Lung (tissue), 16 donors: ENCODE data around the gene EIF2B1. TPM values are rescaled to one million over a fixed set of nuclear protein-coding genes. Genes with fewer than 3 reads are reported as not detected.
A peak's percentile ranks its signal among the peaks of the same experiment; 100 is the strongest.

Source experiments
- ATAC-seq: fragments of 200-7000 bp; cut with Tn5 transposase; one replicate; pipeline ENCODE4 v1.9.1; 2020; ENCODE audit warnings: moderate number of reproducible peaks; ENCODE audit not compliant: insufficient read depth, low FRiP score
- DNase-seq, 3 donors: peaks; one replicate each; pipeline ENCODE4 v3.0.0-alpha.2; 2013 to 2017
- H3K27ac ChIP-seq, 2 donors: one replicate each; pipeline ENCODE4 v1.5.1; 2013; ENCODE audit warnings: mild to moderate bottlenecking in 2 of 2, moderate library complexity in 2 of 2, control low read depth in 1 of 2, inconsistent platforms in 1 of 2, low read depth in 1 of 2, low read length in 1 of 2
- H3K27me3 ChIP-seq, 3 donors: one replicate each; pipeline ENCODE4 v1.5.1; 2013; ENCODE audit warnings: low read length in 2 of 3; ENCODE audit not compliant: control insufficient read depth in 3 of 3, insufficient read depth in 3 of 3
- H3K36me3 ChIP-seq, 4 donors: one replicate each; pipeline ENCODE4 v1.5.1; 2013; ENCODE audit warnings: low read length in 4 of 4, mild to moderate bottlenecking in 1 of 4, moderate library complexity in 1 of 4; ENCODE audit not compliant: control insufficient read depth in 4 of 4, insufficient read depth in 4 of 4
- H3K4me1 ChIP-seq, 5 donors: one replicate each; pipeline ENCODE4 v1.5.1; 2013; ENCODE audit warnings: low read length in 5 of 5, mild to moderate bottlenecking in 2 of 5, moderate library complexity in 1 of 5; ENCODE audit not compliant: control insufficient read depth in 5 of 5, insufficient read depth in 5 of 5
- H3K4me3 ChIP-seq: one replicate; pipeline ENCODE4 v1.5.1; 2013; ENCODE audit warnings: mild to moderate bottlenecking, control low read depth, moderate library complexity
- H3K9ac ChIP-seq, 2 donors: one replicate each; pipeline ENCODE4 v1.5.1; 2013; ENCODE audit warnings: low read length in 2 of 2, control low read depth in 1 of 2; ENCODE audit not compliant: insufficient read depth in 1 of 2
- H3K9me3 ChIP-seq, 4 donors: one replicate each; pipeline ENCODE4 v1.5.1; 2013; ENCODE audit warnings: low read length in 3 of 4, mild to moderate bottlenecking in 1 of 4, moderate library complexity in 1 of 4; ENCODE audit not compliant: control insufficient read depth in 4 of 4, insufficient read depth in 3 of 4
- WGBS, 2 donors: extraction: QIAGEN DNeasy Blood & Tissue Kit; methylation state at CpG; one replicate each; pipeline ENCODE4 v1.1.7; 2013; 5-methylcytosine and 5-hydroxymethylcytosine counted together
- long read RNA-seq, 5 donors: transcript quantifications; one replicate each; lab custom pipeline, GENCODE V29; 2026
- polyA plus RNA-seq, 2 donors: library from polyadenylated mRNA; stranded (reverse); fragments of 200-250 nt; gene quantifications; one replicate each; pipeline ENCODE4 v1.2.1, GENCODE V29; 2013
- total RNA-seq, 2 donors: library from RNA; depleted of rRNA in 1 of 2; stranded (reverse); fragments of >200 nt in 1 of 2; gene quantifications; one replicate each; pipeline ENCODE4 v1.2.1, GENCODE V29; 2014 to 2021
- TF ChIP-seq, protein P1 (sequence below): IDR thresholded peaks from 2 replicates; pipeline ENCODE4 v1.5.1; 2012; ENCODE audit warnings: mild to moderate bottlenecking; ENCODE audit errors: control extremely low read depth, extremely low read depth
- donor health status: control.
- donor health status: control.
- donor health status: Bipolar disorder and iron deficiency.
- donor health status: healthy.
- donor health status: DM: yes; HTN: yes; CAD: no.

EIF2B1 gene
- total RNA-seq = 10 to 100 TPM; 36.6 to 48.1 TPM
- polyA plus RNA-seq = 10 to 100 TPM; 25.6 to 29.6 TPM
- long read RNA-seq, donor 1, transcript EIF2B1-204 (5 exons, 1,768 nt) = minor isoform, 7 of 60 reads
- long read RNA-seq, donor 1, transcript EIF2B1-201 (9 exons, 2,477 nt) = major isoform, 17 of 60 reads
- long read RNA-seq, donor 1, transcript EIF2B1-202 (4 exons, 622 nt) = minor isoform, 6 of 60 reads
- long read RNA-seq, donor 1, partial matches to known transcripts = 30 of 60 reads
- long read RNA-seq, donor 1, other reads (novel, unspliced or antisense) = 0 of 60 reads
- long read RNA-seq, donor 2, transcript EIF2B1-201 (9 exons, 2,477 nt) = major isoform, 8 of 26 reads
- long read RNA-seq, donor 2, partial matches to known transcripts = 12 of 26 reads
- long read RNA-seq, donor 2, other reads (novel, unspliced or antisense) = 0 of 26 reads
- long read RNA-seq, donor 3, transcript EIF2B1-204 (5 exons, 1,768 nt) = major isoform, 6 of 11 reads
- long read RNA-seq, donor 3, partial matches to known transcripts = 0 of 11 reads
- long read RNA-seq, donor 3, other reads (novel, unspliced or antisense) = 0 of 11 reads
- long read RNA-seq, donor 4, transcript EIF2B1-201 (9 exons, 2,477 nt) = major isoform, 11 of 27 reads
- long read RNA-seq, donor 4, transcript EIF2B1-204 (5 exons, 1,768 nt) = minor isoform, 6 of 27 reads
- long read RNA-seq, donor 4, partial matches to known transcripts = 7 of 27 reads
- long read RNA-seq, donor 4, other reads (novel, unspliced or antisense) = 0 of 27 reads
- long read RNA-seq, donor 5, transcript EIF2B1-201 (9 exons, 2,477 nt) = major isoform, 20 of 39 reads
- long read RNA-seq, donor 5, partial matches to known transcripts = 12 of 39 reads
- long read RNA-seq, donor 5, other reads (novel, unspliced or antisense) = 0 of 39 reads

- Histone ChIP-seq H3K27ac (peak within 1 kb of the TSS; percentile 86 to 91), H3K4me3 (peak within 1 kb of the TSS; percentile 89), H3K27me3 (no peaks in the 10 kb centered on the region), H3K9ac (peak within 1 kb of the TSS; percentile 88 to 100), H3K9me3 (no peaks in the 10 kb centered on the region), H3K36me3 (peaks cover 11 to 18% (median 12%) of the 10 kb centered on the region in 4 donors), H3K4me1 (peaks cover 0 to 18% (median 4%) of the 10 kb centered on the region in 5 donors)
- DNase-seq (peak; percentile 98 to 99 (median 98)), ATAC-seq (peak; percentile 96)
- TF ChIP-seq, protein P1, sequence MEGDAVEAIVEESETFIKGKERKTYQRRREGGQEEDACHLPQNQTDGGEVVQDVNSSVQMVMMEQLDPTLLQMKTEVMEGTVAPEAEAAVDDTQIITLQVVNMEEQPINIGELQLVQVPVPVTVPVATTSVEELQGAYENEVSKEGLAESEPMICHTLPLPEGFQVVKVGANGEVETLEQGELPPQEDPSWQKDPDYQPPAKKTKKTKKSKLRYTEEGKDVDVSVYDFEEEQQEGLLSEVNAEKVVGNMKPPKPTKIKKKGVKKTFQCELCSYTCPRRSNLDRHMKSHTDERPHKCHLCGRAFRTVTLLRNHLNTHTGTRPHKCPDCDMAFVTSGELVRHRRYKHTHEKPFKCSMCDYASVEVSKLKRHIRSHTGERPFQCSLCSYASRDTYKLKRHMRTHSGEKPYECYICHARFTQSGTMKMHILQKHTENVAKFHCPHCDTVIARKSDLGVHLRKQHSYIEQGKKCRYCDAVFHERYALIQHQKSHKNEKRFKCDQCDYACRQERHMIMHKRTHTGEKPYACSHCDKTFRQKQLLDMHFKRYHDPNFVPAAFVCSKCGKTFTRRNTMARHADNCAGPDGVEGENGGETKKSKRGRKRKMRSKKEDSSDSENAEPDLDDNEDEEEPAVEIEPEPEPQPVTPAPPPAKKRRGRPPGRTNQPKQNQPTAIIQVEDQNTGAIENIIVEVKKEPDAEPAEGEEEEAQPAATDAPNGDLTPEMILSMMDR = peak; percentile 4
- 0% methylated on average over 46 to 52 of the region's 52 CpGs for WGBS, 2 donors
These were observed at the start of gene EIF2B1, which contains the start of gene GTF2H3 for GRCh38 chr12:123633379-123634141. EIF2B1 (minus strand) TSS chr12:123633686; CDS start chr12:123633557, 129 bp downstream. GTF2H3 (plus strand) TSS chr12:123633829; CDS start chr12:123633860, 31 bp downstream.

GRCh38 chr12:123681605-123682004, 48.1 kb upstream of the EIF2B1 start:
- H3K27me3 ChIP-seq = no peaks in the 10 kb centered on the region
- H3K4me3 ChIP-seq = no peak overlapping the region
- no peaks in the 10 kb centered on the region for H3K9me3 ChIP-seq
- no peak overlapping the region for H3K27ac ChIP-seq
- no peaks in the 10 kb centered on the region for H3K4me1 ChIP-seq
- ATAC-seq = no peak
- TF ChIP-seq, protein P1 = no peak
- H3K9ac ChIP-seq = no peak overlapping the region
- no peak for DNase-seq
- peaks cover 7 to 28% (median 7%) of the 10 kb centered on the region in 4 donors for H3K36me3 ChIP-seq
- 48 to 80% methylated on average over 2 of the region's 2 CpGs for WGBS, 2 donors

DNA sequence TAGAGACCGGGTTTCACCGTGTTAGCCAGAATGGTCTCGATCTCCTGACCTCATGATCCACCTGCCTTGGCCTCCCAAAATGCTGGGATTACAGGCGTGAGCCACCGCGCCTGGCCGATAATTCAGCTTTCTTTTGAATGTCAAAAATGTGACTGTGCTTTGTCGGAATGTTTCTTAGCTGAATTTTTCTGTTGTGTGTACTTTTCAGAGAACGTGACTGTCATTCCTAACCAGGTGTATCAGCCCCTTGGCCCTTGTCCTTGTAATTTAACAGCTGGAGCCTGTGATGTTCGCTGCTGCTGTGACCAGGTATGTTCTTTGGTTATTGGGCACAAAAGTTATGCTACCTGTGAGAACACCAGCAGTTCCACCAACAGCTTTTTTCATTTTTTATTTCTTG, 45.5 kb upstream of the EIF2B1 start:
- Histone ChIP-seq H3K27ac (no peak overlapping the region), H3K9me3 (no peaks in the 10 kb centered on the region), H3K4me3 (no peak overlapping the region), H3K9ac (no peak overlapping the region), H3K27me3 (no peaks in the 10 kb centered on the region), H3K36me3 (peaks cover 4 to 37% (median 10%) of the 10 kb centered on the region in 4 donors), H3K4me1 (no peaks in the 10 kb centered on the region)
- ATAC-seq = no peak
- 97 to 98% methylated on average over 10 of the region's 10 CpGs for whole genome bisulfite sequencing, 2 donors
- DNase-seq = no peak
- TF ChIP-seq, protein P1 = no peak
